Keratinocyte (primary cell): ENCODE results near the gene HEATR3.

Experiments used
- CTCF ChIP-seq, 3 experiments: IDR thresholded peaks in 1 of 3; conservative IDR thresholded peaks in 1 of 3; optimal IDR thresholded peaks in 1 of 3; 2 replicates in 2 of 3; 3 replicates in 1 of 3; pipeline versions ENCODE3 to v1.5.1; 2011; ENCODE audit warnings: low read length in 3 of 3, mild to moderate bottlenecking in 3 of 3, moderate library complexity in 2 of 3, control low read depth in 1 of 3, inconsistent platforms in 1 of 3; ENCODE audit not compliant: insufficient read depth in 2 of 3; ENCODE audit errors: extremely low read depth in 1 of 3
- EZH2 ChIP-seq: IDR thresholded peaks from one replicate; pipeline ENCODE4 v1.6.1; 2012; ENCODE audit warnings: inconsistent platforms, mild to moderate bottlenecking, low read length, moderate library complexity

GRCh38 chr16:50154420-50154950 is 88.7 kb downstream of the HEATR3 start:
- TF ChIP-seq CTCF (optimal IDR thresholded peaks at IDR 0.05 in 1 of 3, IDR thresholded peaks at IDR 0.05 in 1 of 3, conservative IDR thresholded peaks at IDR 0.05 in 1 of 3; ENCODE audit: extremely low read depth in 1 of 3, insufficient read depth in 2 of 3, low read length in 3 of 3) (no peak), EZH2 (no peak)
